ENCODE data around the gene RASD2. TPM values are rescaled to one million over a fixed set of nuclear protein-coding genes. Genes with fewer than 3 reads are reported as not detected.

The RASD2 gene
- total RNA-seq, 4 donors from 2014 or later = 0.13 to 1.6 (median 0.97) TPM

- no peaks in the 10 kb centered on the region for H3K9me3 ChIP-seq
- H3K27ac ChIP-seq = no peak overlapping the region
- DNase-seq = no peak
- no peaks in the 10 kb centered on the region for H3K4me1 ChIP-seq
- intact Hi-C loops (cut with DNase I) = no loop called here
- TF ChIP-seq CTCF (IDR thresholded peaks at IDR 0.05) (no peak), POLR2A (IDR thresholded peaks at IDR 0.05) (no peak)
- no peaks in the 10 kb centered on the region for H3K27me3 ChIP-seq
- H3K36me3 ChIP-seq = no peaks in the 10 kb centered on the region
- WGBS, 2 donors = 92% methylated on average over 4 of the region's 4 CpGs
- no peak overlapping the region for H3K4me3 ChIP-seq (replicated peaks in 1 of 3)
These were observed 9.9 kb upstream of the RASD2 start for GRCh38 chr22:35530700-35531099.

DNA sequence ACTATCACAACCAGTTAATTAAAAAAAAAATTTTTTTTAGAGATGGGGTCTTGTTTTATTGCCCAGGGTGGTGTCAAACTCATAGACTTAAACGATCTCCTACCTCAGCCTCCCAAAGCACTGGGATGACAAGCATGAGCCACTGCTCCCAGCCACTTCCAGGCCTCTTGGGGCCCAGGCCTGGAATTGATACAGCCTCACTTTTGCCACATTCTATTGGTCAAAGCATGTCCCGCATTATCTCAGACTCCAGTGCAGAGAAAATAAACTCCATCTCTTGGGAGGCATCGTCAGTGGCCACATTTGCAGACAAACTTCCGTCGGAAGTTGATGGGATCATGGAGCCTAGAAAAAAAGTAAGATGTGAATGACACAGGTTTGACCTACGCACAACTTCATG, 9.4 kb upstream of the RASD2 start:
- intact Hi-C loops (cut with DNase I) = no loop called here
- DNase-seq = no peak
- WGBS, 2 donors = 79 to 84% methylated on average over 6 of the region's 6 CpGs

DNA sequence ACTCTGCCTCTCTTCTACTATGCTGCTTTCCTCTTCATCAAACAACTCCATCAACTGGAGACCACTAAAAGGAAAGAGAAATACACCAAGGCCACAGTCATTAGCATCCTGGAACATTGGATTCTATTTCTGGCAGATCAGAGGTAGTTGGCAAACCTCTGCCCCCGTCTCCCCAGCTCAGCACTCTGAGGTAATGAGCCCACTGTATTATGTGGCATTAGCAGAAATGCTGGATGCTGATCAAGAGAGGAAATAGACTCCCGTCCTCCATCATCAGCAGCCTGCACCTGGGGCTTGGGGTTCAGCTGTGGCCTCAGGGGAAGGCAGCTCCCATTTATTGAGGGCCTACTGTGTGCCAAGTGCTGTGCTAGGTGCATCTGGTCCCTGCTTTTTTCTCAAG, 9.0 kb upstream of the RASD2 start:
- H3K4me3 ChIP-seq (replicated peaks in 1 of 3) = no peak overlapping the region
- no peaks in the 10 kb centered on the region for H3K4me1 ChIP-seq
- H3K36me3 ChIP-seq = no peaks in the 10 kb centered on the region
- DNase-seq = no peak
- no peak overlapping the region for H3K27ac ChIP-seq
- no peaks in the 10 kb centered on the region for H3K9me3 ChIP-seq
- no peaks in the 10 kb centered on the region for H3K27me3 ChIP-seq
- intact Hi-C loops (cut with DNase I) = no loop called here
- WGBS, 2 donors = 81 to 96% methylated on average over 2 of the region's 2 CpGs
- no peak for TF ChIP-seq POLR2A (IDR thresholded peaks at IDR 0.05)
- no peak for TF ChIP-seq CTCF (IDR thresholded peaks at IDR 0.05)

More for the DNA sequence above, 9.4 kb upstream of the RASD2 start:
- Histone ChIP-seq H3K9me3 (no peaks in the 10 kb centered on the region), H3K27ac (no peak overlapping the region), H3K4me3 (replicated peaks in 1 of 3) (no peak overlapping the region), H3K36me3 (no peaks in the 10 kb centered on the region), H3K27me3 (no peaks in the 10 kb centered on the region), H3K4me1 (no peaks in the 10 kb centered on the region)
- TF ChIP-seq CTCF (IDR thresholded peaks at IDR 0.05) (no peak), POLR2A (IDR thresholded peaks at IDR 0.05) (no peak)

GRCh38 chr22:35533365-35534029, 7.1 kb upstream of the RASD2 start:
- no peak for DNase-seq
- H3K9me3 ChIP-seq = no peaks in the 10 kb centered on the region
- H3K27ac ChIP-seq = no peak overlapping the region
- TF ChIP-seq CTCF (IDR thresholded peaks at IDR 0.05) (no peak), POLR2A (IDR thresholded peaks at IDR 0.05) (no peak)
- no peak overlapping the region for H3K4me3 ChIP-seq (replicated peaks in 1 of 3)
- WGBS, 2 donors = 93% methylated on average over 6 of the region's 6 CpGs
- no peaks in the 10 kb centered on the region for H3K36me3 ChIP-seq
- H3K4me1 ChIP-seq = no peaks in the 10 kb centered on the region
- intact Hi-C loops (cut with DNase I) = no loop called here
- no peaks in the 10 kb centered on the region for H3K27me3 ChIP-seq

DNA sequence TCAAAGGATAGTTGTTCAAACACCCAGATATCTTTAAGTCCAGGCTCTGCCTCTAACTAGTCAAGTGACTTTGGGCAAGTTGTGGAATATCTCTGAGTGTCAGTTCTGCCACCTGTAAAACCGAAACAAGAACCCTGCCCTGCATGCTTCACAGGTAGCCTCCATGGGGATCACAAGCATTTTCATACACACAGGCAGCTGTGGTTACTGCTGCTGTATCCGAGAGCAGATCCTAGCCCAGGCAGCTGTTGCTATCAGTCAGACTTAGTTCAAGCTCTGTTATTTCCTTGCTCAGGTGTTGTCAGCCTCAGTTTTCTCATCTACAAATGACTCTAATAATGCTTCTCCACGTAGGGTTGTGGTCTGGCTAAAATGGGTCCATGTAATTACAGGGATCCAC, 6.5 kb upstream of the RASD2 start:
- TF ChIP-seq POLR2A (IDR thresholded peaks at IDR 0.05) (no peak), CTCF (IDR thresholded peaks at IDR 0.05) (no peak)
- 65 to 84% methylated on average over 3 of the region's 3 CpGs for whole genome bisulfite sequencing, 2 donors
- intact Hi-C loops (cut with DNase I) = no loop called here
- Histone ChIP-seq H3K36me3 (no peaks in the 10 kb centered on the region), H3K27me3 (no peaks in the 10 kb centered on the region), H3K9me3 (no peaks in the 10 kb centered on the region), H3K27ac (no peak overlapping the region), H3K4me1 (no peaks in the 10 kb centered on the region), H3K4me3 (replicated peaks in 1 of 3) (no peak overlapping the region)
- DNase-seq = no peak
